ENCODE measurements around the gene ATG16L1. TPM values are rescaled to one million over a fixed set of nuclear protein-coding genes. Genes with fewer than 3 reads are reported as not detected.

The ATG16L1 gene
- total RNA-seq, 2 experiments from 2014 or later, result 22.1 to 24.4 TPM

DNA sequence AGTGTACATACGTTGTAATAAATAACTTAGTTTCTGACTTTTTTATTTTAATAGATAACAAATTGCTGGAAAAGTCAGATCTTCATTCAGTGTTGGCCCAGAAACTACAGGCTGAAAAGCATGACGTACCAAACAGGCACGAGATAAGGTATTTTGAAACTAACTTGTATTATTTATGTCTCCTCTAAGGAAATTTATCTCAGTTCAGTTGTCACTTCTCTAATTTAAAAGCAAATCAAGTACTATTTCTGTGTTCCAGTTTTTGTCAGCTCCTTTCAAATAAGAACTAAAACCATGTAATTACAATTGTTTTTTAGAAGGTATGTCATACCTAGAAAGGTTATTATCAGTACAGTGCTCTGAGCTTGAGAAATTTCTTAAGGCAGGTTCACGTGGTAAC, 4.6 kb downstream of the ATG16L1 start:
- DNase-seq (no peak), ATAC-seq (no peak)
- Mint-ChIP-seq H3K27ac (no peak overlapping the region), H3K27me3 (no peaks in the 10 kb centered on the region), H3K36me3 (ENCODE audit: low read depth) (peaks cover 41% of the 10 kb centered on the region), H3K9me3 (no peaks in the 10 kb centered on the region), H3K4me1 (ENCODE audit: low read depth) (peaks cover 60% of the 10 kb centered on the region), H3K4me3 (no peak overlapping the region)
- intact Hi-C loops (cut with micrococcal nuclease), result loop anchor here (10.0 kb wide), 1 partner anchor 381 kb away; the partner anchor contains the start of gene SNORC
- POLR2A ChIA-PET, result interaction anchor here (1.8 to 1.9 kb wide), 2 partner anchors 11 to 16 kb away, joined by 4 to 6 read pairs; no protein-coding TSS in a partner anchor
- TF ChIP-seq, protein P1, sequence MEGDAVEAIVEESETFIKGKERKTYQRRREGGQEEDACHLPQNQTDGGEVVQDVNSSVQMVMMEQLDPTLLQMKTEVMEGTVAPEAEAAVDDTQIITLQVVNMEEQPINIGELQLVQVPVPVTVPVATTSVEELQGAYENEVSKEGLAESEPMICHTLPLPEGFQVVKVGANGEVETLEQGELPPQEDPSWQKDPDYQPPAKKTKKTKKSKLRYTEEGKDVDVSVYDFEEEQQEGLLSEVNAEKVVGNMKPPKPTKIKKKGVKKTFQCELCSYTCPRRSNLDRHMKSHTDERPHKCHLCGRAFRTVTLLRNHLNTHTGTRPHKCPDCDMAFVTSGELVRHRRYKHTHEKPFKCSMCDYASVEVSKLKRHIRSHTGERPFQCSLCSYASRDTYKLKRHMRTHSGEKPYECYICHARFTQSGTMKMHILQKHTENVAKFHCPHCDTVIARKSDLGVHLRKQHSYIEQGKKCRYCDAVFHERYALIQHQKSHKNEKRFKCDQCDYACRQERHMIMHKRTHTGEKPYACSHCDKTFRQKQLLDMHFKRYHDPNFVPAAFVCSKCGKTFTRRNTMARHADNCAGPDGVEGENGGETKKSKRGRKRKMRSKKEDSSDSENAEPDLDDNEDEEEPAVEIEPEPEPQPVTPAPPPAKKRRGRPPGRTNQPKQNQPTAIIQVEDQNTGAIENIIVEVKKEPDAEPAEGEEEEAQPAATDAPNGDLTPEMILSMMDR (IDR thresholded peaks at IDR 0.05), result no peak
- CTCF ChIA-PET, result interaction anchor here (0.6 to 6.0 kb wide), 5 partner anchors 8 to 202 kb away, joined by 3 to 30 read pairs (median 5); no protein-coding TSS in a partner anchor

DNA sequence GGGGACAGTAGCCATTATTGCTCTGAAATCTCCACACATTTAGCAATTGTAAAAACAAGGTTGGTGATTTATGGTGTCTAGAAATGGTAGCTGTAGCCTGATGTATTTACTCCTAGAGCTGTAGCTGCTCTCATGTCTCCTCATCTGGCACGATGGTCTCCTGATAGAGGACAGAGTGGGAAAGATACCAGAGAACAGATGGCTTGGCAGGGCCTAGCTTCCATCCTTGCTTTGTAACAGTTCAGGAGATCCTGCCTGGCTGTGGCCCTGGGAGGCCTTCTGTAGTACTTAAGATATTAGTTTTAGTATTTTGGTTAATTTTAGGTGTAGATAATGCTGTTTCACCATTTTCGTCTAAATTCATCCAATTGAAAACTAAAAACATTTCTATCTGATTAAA, 6.7 kb downstream of the ATG16L1 start:
- DNase-seq, result no peak
- peaks cover 69% of the 10 kb centered on the region for H3K4me1 Mint-ChIP-seq (ENCODE audit: low read depth)
- peaks cover 56% of the 10 kb centered on the region for H3K36me3 Mint-ChIP-seq (ENCODE audit: low read depth)
- ChIA-PET CTCF (interaction anchor here (1.2 to 1.7 kb wide), 3 partner anchors 10 to 185 kb away, joined by 3 to 5 read pairs (median 4); no protein-coding TSS in a partner anchor), POLR2A (interaction anchor here (1.7 kb wide), 1 partner anchor 19 kb away, joined by 4 read pairs; no protein-coding TSS in a partner anchor)
- peak overlapping the region; percentile 66 for H3K27ac Mint-ChIP-seq
- ATAC-seq, result no peak
- intact Hi-C loops (cut with micrococcal nuclease), result loop anchor here (10.0 kb wide), 1 partner anchor 383 kb away; the partner anchor contains the start of gene SNORC
- no peaks in the 10 kb centered on the region for H3K9me3 Mint-ChIP-seq
- TF ChIP-seq, protein P1 (IDR thresholded peaks at IDR 0.05), result no peak
- H3K4me3 Mint-ChIP-seq, result no peak overlapping the region
- H3K27me3 Mint-ChIP-seq, result no peaks in the 10 kb centered on the region

DNA sequence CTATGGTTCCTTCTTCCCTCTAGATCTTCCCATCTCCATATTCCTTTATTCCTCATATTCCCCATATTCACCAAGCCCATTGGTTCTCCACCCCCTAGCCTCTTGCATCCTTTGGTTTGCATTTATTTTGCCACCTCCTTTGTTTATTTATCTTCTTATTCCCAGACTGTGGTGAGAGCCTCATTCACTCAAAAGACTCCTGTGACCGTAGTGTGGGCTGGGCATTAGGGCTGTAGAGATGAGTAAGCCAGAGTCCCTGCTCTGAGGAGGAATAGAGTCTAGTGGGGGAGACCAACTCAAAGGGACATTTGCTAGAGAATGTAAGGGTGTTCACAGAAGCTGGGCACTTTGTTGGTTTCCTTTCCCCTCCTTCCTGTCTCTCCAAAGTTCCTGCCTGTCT, 8.3 kb downstream of the ATG16L1 start:
- peak; percentile 37 for ATAC-seq
- TF ChIP-seq, protein P1 (IDR thresholded peaks at IDR 0.05), result no peak
- Mint-ChIP-seq H3K27ac (peak overlapping the region; percentile 79), H3K4me1 (ENCODE audit: low read depth) (peaks cover 56% of the 10 kb centered on the region), H3K4me3 (no peak overlapping the region), H3K9me3 (no peaks in the 10 kb centered on the region), H3K27me3 (no peaks in the 10 kb centered on the region), H3K36me3 (ENCODE audit: low read depth) (peaks cover 55% of the 10 kb centered on the region)
- CTCF ChIA-PET, result no interaction called here
- intact Hi-C loops (cut with micrococcal nuclease), result loop anchor here (10.0 kb wide), 1 partner anchor 385 kb away; the partner anchor contains the start of gene SNORC
- POLR2A ChIA-PET, result interaction anchor here (1.0 kb wide), 1 partner anchor 9 kb away, joined by 3 read pairs; no protein-coding TSS in a partner anchor
- no peak for DNase-seq

DNA sequence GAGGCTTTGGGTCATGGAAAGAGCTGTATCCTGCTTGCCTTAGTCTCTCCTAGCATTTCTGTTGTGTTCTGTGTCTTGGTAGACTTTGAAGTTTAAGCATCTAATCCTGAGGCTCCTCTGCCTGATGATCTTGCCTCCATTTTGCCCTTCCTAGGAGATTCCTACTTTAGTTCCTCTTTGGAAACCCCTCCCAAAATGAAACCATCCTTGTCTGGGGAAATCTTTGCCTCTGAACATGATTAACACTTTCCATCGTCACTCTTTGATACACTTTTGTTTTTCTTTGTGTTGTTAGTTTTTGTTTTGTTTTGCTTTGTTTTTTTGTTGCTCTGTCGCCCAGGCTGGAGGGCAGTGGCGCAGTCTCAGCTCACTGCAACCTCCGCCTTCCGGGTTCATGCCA, 9.2 kb downstream of the ATG16L1 start:
- CTCF ChIA-PET, result interaction anchor here (1.0 to 6.2 kb wide), 2 partner anchors 7 to 182 kb away, joined by 3 to 30 read pairs; partner anchors contain the start of gene ATG16L1
- intact Hi-C loops (cut with micrococcal nuclease), result no loop called here
- H3K4me1 Mint-ChIP-seq (ENCODE audit: low read depth), result peaks cover 48% of the 10 kb centered on the region
- peaks cover 51% of the 10 kb centered on the region for H3K36me3 Mint-ChIP-seq (ENCODE audit: low read depth)
- POLR2A ChIA-PET, result interaction anchor here (1.0 kb wide), 1 partner anchor 8 kb away, joined by 3 read pairs; no protein-coding TSS in a partner anchor
- peak overlapping the region; percentile 53 for H3K27ac Mint-ChIP-seq
- H3K9me3 Mint-ChIP-seq, result no peaks in the 10 kb centered on the region
- H3K4me3 Mint-ChIP-seq, result no peak overlapping the region
- H3K27me3 Mint-ChIP-seq, result no peaks in the 10 kb centered on the region
- ATAC-seq (no peak), DNase-seq (no peak)
- TF ChIP-seq, protein P1 (IDR thresholded peaks at IDR 0.05), result no peak

Data from activated CD8-positive, alpha-beta T cell treated with anti-CD3 and anti-CD28 coated beads for 36 hours (primary cell).